Fibroblast of lung (primary cell): ENCODE data around the gene MAGEC2.

Experiments used
- CTCF ChIP-seq, 2 donors: IDR thresholded peaks in 1 of 2; conservative IDR thresholded peaks in 1 of 2; 1 replicate in 1 of 2; 2 replicates in 1 of 2; pipeline ENCODE4 v1.5.1; 2011 to 2012; ENCODE audit warnings: low read length in 2 of 2, control low read depth in 1 of 2, inconsistent platforms in 1 of 2, low read depth in 1 of 2, mild to moderate bottlenecking in 1 of 2
- EZH2 ChIP-seq: IDR thresholded peaks from 2 replicates; pipeline ENCODE4 v1.5.1; 2012; ENCODE audit warnings: low read length, control low read depth, mild to moderate bottlenecking; ENCODE audit errors: missing control alignments

GRCh38 chrX:142201113-142201512, 4.0 kb downstream of the MAGEC2 start:
- TF ChIP-seq EZH2 (no peak), CTCF (conservative IDR thresholded peaks at IDR 0.05 in 1 of 2, IDR thresholded peaks at IDR 0.05 in 1 of 2; ENCODE audit: low read depth in 1 of 2, low read length in 2 of 2) (no peak)
